Mesenchymal stem cell (in vitro differentiated cells and primary cell): ENCODE results near the gene ARID1B.

Experiments
- DNase-seq: peaks from one replicate; pipeline ENCODE4 v3.0.0-alpha.2; 2013
- H2AFZ ChIP-seq: one replicate; pipeline ENCODE4 v1.6.1; 2013; ENCODE audit warnings: low read depth, mild to moderate bottlenecking, control low read depth, inconsistent platforms, low read length, moderate library complexity
- H2AK5ac ChIP-seq: 2 replicates; pipeline ENCODE4 v1.6.1; 2013; ENCODE audit warnings: low read length, moderate library complexity, mild to moderate bottlenecking, inconsistent platforms; ENCODE audit not compliant: severe bottlenecking
- H2BK120ac ChIP-seq: one replicate; pipeline ENCODE4 v1.6.1; 2013; ENCODE audit warnings: low read depth, mild to moderate bottlenecking, inconsistent platforms, low read length, moderate library complexity
- H2BK12ac ChIP-seq, 2 experiments: one replicate each; pipeline ENCODE4 v1.6.1; 2013; ENCODE audit warnings: inconsistent platforms in 2 of 2, low read length in 2 of 2, mild to moderate bottlenecking in 2 of 2, moderate library complexity in 2 of 2, control low read depth in 1 of 2
- H2BK15ac ChIP-seq: one replicate; pipeline ENCODE4 v1.6.1; 2013; ENCODE audit warnings: mild to moderate bottlenecking, low read depth, inconsistent platforms; ENCODE audit not compliant: poor library complexity, severe bottlenecking
- H2BK5ac ChIP-seq: 2 replicates; pipeline ENCODE4 v1.6.1; 2013; ENCODE audit warnings: low read depth, mild to moderate bottlenecking, low read length, control low read depth, inconsistent platforms; ENCODE audit not compliant: poor library complexity, severe bottlenecking
- H3K14ac ChIP-seq, 2 experiments: one replicate each; pipeline ENCODE4 v1.6.1; 2013; ENCODE audit warnings: inconsistent platforms in 2 of 2, low read length in 2 of 2, control low read depth in 1 of 2, mild to moderate bottlenecking in 1 of 2, moderate library complexity in 1 of 2
- H3K18ac ChIP-seq, 2 experiments: one replicate each; pipeline ENCODE4 v1.6.1; 2013; ENCODE audit warnings: inconsistent platforms in 2 of 2, low read length in 2 of 2, control low read depth in 1 of 2, low read depth in 1 of 2, mild to moderate bottlenecking in 1 of 2
- H3K23ac ChIP-seq, 2 experiments: one replicate each; pipeline ENCODE4 v1.6.1; 2013; ENCODE audit warnings: inconsistent platforms in 2 of 2, low read length in 2 of 2, mild to moderate bottlenecking in 2 of 2, moderate library complexity in 2 of 2, control low read depth in 1 of 2
- H3K27ac ChIP-seq: 2 replicates; pipeline ENCODE4 v1.5.1; 2013; ENCODE audit warnings: mild to moderate bottlenecking, moderate library complexity, low read length, control low read depth, inconsistent platforms; ENCODE audit not compliant: poor library complexity, severe bottlenecking
- H3K27me3 ChIP-seq, 2 experiments: 2 replicates each; pipeline versions ENCODE4 v1.6.1 to v1.7.0; 2013; ENCODE audit warnings: low read length in 2 of 2, mild to moderate bottlenecking in 2 of 2, moderate library complexity in 2 of 2, control low read depth in 1 of 2, inconsistent platforms in 1 of 2; ENCODE audit not compliant: control insufficient read depth in 1 of 2, insufficient read depth in 1 of 2
- H3K36me3 ChIP-seq, 2 experiments: 2 replicates each; pipeline versions ENCODE4 v1.6.1 to v1.7.0; 2013; ENCODE audit warnings: low read length in 2 of 2, control low read depth in 1 of 2, inconsistent platforms in 1 of 2, low read depth in 1 of 2, mild to moderate bottlenecking in 1 of 2; ENCODE audit not compliant: insufficient read depth in 2 of 2, control insufficient read depth in 1 of 2
- H3K4ac ChIP-seq, 2 experiments: one replicate each; pipeline ENCODE4 v1.6.1; 2013; ENCODE audit warnings: inconsistent platforms in 2 of 2, low read length in 2 of 2, mild to moderate bottlenecking in 2 of 2, moderate library complexity in 2 of 2, control low read depth in 1 of 2, low read depth in 1 of 2
- H3K4me1 ChIP-seq: 2 replicates; pipeline ENCODE4 v1.6.1; 2013; ENCODE audit warnings: low read depth, low read length, control low read depth; ENCODE audit not compliant: control insufficient read depth, insufficient read depth
- H3K4me2 ChIP-seq: 2 replicates; pipeline ENCODE4 v1.6.1; 2013; ENCODE audit warnings: low read length, mild to moderate bottlenecking, inconsistent platforms; ENCODE audit not compliant: poor library complexity, severe bottlenecking
- H3K4me3 ChIP-seq, 2 experiments: 2 replicates each; pipeline versions ENCODE4 v1.5.1 to v1.7.0; 2013; ENCODE audit warnings: low read length in 2 of 2, mild to moderate bottlenecking in 2 of 2, control low read depth in 1 of 2, low read depth in 1 of 2; ENCODE audit not compliant: insufficient read depth in 1 of 2
- H3K79me1 ChIP-seq: replicated peaks from 2 replicates; pipeline ENCODE4 v1.6.1; 2013; ENCODE audit warnings: mild to moderate bottlenecking, control low read depth, low read length, inconsistent platforms; ENCODE audit not compliant: poor library complexity, severe bottlenecking
- H3K9ac ChIP-seq: 2 replicates; pipeline ENCODE4 v1.7.0; 2013; ENCODE audit warnings: mild to moderate bottlenecking, low read length, moderate library complexity
- H3K9me3 ChIP-seq: 2 replicates; pipeline ENCODE4 v1.7.0; 2013; ENCODE audit warnings: mild to moderate bottlenecking, low read length; ENCODE audit not compliant: control insufficient read depth
- H4K8ac ChIP-seq: one replicate; pipeline ENCODE4 v1.6.1; 2013; ENCODE audit warnings: inconsistent platforms, mild to moderate bottlenecking, low read length, moderate library complexity
- H4K91ac ChIP-seq: one replicate; pipeline ENCODE4 v1.6.1; 2013; ENCODE audit warnings: mild to moderate bottlenecking, low read length, inconsistent platforms
- WGBS: methylation state at CpG from one replicate; pipeline ENCODE4 v1.1.7; 2013; ENCODE audit warnings: mixed read lengths; 5-methylcytosine and 5-hydroxymethylcytosine counted together

Gene ARID1B

DNA sequence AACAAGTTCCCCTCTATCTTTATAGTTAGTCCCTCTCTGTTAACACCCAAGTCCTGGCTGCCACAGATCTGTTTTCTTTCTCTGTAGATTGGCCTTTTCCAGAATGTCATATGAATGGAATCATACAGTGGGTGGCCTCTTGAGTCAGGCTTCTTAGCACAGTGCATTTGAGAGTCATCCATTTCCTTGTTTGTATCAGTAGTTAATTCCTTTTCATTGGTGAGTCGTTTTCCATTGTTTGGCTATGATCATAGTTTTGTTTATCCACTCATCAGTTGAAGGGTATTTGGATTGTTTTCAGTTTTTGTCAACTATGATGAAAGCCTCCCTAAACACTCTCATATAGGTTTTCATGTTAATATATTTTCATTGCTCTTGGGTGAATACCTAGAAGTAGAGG is 248.3 kb downstream of the ARID1B start:
- H2BK5ac ChIP-seq, result no peak overlapping the region
- WGBS, result no CpG with 5 or more reads among the region's 1 CpG
- peaks cover 28% of the 10 kb centered on the region for H3K9me3 ChIP-seq

DNA sequence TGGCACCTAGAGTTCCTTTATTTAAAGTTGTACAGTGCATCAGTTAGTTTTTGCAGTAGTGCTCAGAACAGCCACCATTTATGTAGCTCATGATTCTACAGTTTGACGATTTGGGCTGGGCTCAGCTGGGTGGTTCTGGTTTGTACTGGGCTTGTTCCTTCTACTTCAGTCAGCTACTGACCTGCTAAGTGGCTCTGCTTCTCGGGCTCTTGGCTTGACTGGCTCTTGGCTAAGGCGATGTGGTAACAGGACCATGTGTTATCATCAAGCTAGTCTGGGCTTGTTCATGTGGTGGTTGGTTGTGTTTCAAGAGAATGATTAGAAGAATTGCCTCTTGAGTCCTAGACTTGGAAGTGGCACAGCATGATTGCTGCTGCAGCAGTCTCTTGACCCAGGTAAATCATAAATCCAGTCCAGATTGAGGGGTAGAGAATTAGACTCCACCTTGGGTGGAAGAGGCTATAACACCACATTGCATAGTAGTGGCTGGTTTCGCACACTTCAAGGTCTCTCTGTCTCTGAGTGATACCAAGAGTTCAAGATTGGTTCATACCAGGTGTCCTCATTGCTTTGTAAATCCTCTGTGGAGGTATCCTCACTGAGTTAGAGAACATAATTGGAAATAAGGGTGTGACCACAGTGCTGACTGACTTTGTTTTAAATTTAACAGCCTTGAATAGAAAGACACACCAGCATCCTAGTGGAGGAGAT is 253.0 kb downstream of the ARID1B start:
- Histone ChIP-seq H3K4ac (no peak overlapping the region), H3K4me1 (peaks cover 3% of the 10 kb centered on the region), H3K9me3 (peaks cover 27% of the 10 kb centered on the region), H3K4me2 (no peak overlapping the region), H4K91ac (no peak overlapping the region), H2BK120ac (no peak overlapping the region), H2AK5ac (no peak overlapping the region), H2AFZ (no peak overlapping the region), H4K8ac (no peak overlapping the region), H3K79me1 (peaks cover 27% of the 10 kb centered on the region), H3K23ac (no peak overlapping the region), H2BK15ac (no peak overlapping the region), H3K27ac (no peak overlapping the region), H2BK5ac (no peak overlapping the region), H3K27me3 (no peaks in the 10 kb centered on the region), H3K14ac (no peak overlapping the region), H3K36me3 (peaks cover 2 to 8% of the 10 kb centered on the region in 2 experiments), H3K4me3 (no peak overlapping the region), H3K9ac (no peak overlapping the region), H2BK12ac (no peak overlapping the region), H3K18ac (no peak overlapping the region)
- DNase-seq, result no peak
- WGBS, result 95% methylated on average over 4 of the region's 4 CpGs

More for the DNA sequence above, 248.3 kb downstream of the ARID1B start:
- no peak overlapping the region for H3K27ac ChIP-seq
- H3K36me3 ChIP-seq, result peaks cover 0 to 8% of the 10 kb centered on the region in 2 experiments
- no peak overlapping the region for H2BK15ac ChIP-seq
- H3K27me3 ChIP-seq, result no peaks in the 10 kb centered on the region
- no peak overlapping the region for H3K18ac ChIP-seq
- H3K9ac ChIP-seq, result no peak overlapping the region
- H3K23ac ChIP-seq, result no peak overlapping the region
- H4K8ac ChIP-seq, result no peak overlapping the region
- no peak overlapping the region for H2BK120ac ChIP-seq
- no peak overlapping the region for H2AK5ac ChIP-seq
- no peak overlapping the region for H3K14ac ChIP-seq
- H3K79me1 ChIP-seq, result peaks cover 20% of the 10 kb centered on the region
- H3K4me3 ChIP-seq, result peak overlapping the region in 1 of 2 experiments; percentile 20
- no peak overlapping the region for H2AFZ ChIP-seq
- DNase-seq, result peak; percentile 46
- no peak overlapping the region for H4K91ac ChIP-seq
- no peak overlapping the region for H3K4ac ChIP-seq
- H3K4me1 ChIP-seq, result no peaks in the 10 kb centered on the region
- H2BK12ac ChIP-seq, result no peak overlapping the region
- no peak overlapping the region for H3K4me2 ChIP-seq

GRCh38 chr6:157030755-157031154 is 253.6 kb downstream of the ARID1B start:
- peaks cover 3% of the 10 kb centered on the region for H3K4me1 ChIP-seq

GRCh38 chr6:157032923-157033322 is 255.7 kb downstream of the ARID1B start:
- Histone ChIP-seq H2AFZ (no peak overlapping the region), H3K4me1 (peaks cover 3% of the 10 kb centered on the region), H3K9me3 (peaks cover 8% of the 10 kb centered on the region), H3K27me3 (no peaks in the 10 kb centered on the region), H3K27ac (no peak overlapping the region), H3K4me2 (no peak overlapping the region), H3K9ac (peak overlapping the region; percentile 91), H3K23ac (no peak overlapping the region), H4K8ac (no peak overlapping the region), H2BK120ac (no peak overlapping the region), H4K91ac (no peak overlapping the region), H2AK5ac (no peak overlapping the region), H2BK15ac (no peak overlapping the region), H3K36me3 (peaks cover 0 to 2% of the 10 kb centered on the region in 2 experiments), H2BK12ac (no peak overlapping the region), H3K18ac (no peak overlapping the region), H3K4ac (no peak overlapping the region), H3K14ac (no peak overlapping the region), H2BK5ac (no peak overlapping the region), H3K79me1 (peaks cover 34% of the 10 kb centered on the region), H3K4me3 (peak overlapping the region in 1 of 2 experiments; percentile 75)
- no peak for DNase-seq
- WGBS, result no CpG with 5 or more reads among the region's 4 CpGs

More at GRCh38 chr6:157030755-157031154, 253.6 kb downstream of the ARID1B start:
- peaks cover 21% of the 10 kb centered on the region for H3K9me3 ChIP-seq
- no peak overlapping the region for H3K4ac ChIP-seq
- H3K9ac ChIP-seq, result no peak overlapping the region
- no peak overlapping the region for H2AK5ac ChIP-seq
- no peaks in the 10 kb centered on the region for H3K27me3 ChIP-seq
- WGBS, result 98% methylated on average over 9 of the region's 10 CpGs
- no peak overlapping the region for H2BK15ac ChIP-seq
- H2BK5ac ChIP-seq, result no peak overlapping the region
- no peak overlapping the region for H4K8ac ChIP-seq
- peaks cover 28% of the 10 kb centered on the region for H3K79me1 ChIP-seq
- H2BK120ac ChIP-seq, result no peak overlapping the region
- H3K18ac ChIP-seq, result no peak overlapping the region
- H3K4me3 ChIP-seq, result no peak overlapping the region
- no peak overlapping the region for H2AFZ ChIP-seq
- H3K23ac ChIP-seq, result no peak overlapping the region
- no peak overlapping the region for H3K27ac ChIP-seq
- peaks cover 2 to 8% of the 10 kb centered on the region in 2 experiments for H3K36me3 ChIP-seq
- no peak overlapping the region for H3K4me2 ChIP-seq
- DNase-seq, result no peak
- H3K14ac ChIP-seq, result peak overlapping the region in 1 of 2 experiments; percentile 57
- H4K91ac ChIP-seq, result peak overlapping the region; percentile 68
- H2BK12ac ChIP-seq, result no peak overlapping the region
